ENCODE results near the gene HOXA2. TPM values are rescaled to one million over a fixed set of nuclear protein-coding genes. Genes with fewer than 3 reads are reported as not detected.

The HOXA2 gene
- total RNA-seq, 2 experiments from 2014 or later, result not detected

GRCh38 chr7:27123007-27123476 lies 20.6 kb upstream of the HOXA2 start:
- Mint-ChIP-seq H3K27ac (no peak overlapping the region), H3K4me1 (no peaks in the 10 kb centered on the region), H3K36me3 (no peaks in the 10 kb centered on the region), H3K27me3 (peaks cover 16% of the 10 kb centered on the region), H3K9me3 (no peaks in the 10 kb centered on the region), H3K4me3 (no peak overlapping the region)
- no peak for DNase-seq

DNA sequence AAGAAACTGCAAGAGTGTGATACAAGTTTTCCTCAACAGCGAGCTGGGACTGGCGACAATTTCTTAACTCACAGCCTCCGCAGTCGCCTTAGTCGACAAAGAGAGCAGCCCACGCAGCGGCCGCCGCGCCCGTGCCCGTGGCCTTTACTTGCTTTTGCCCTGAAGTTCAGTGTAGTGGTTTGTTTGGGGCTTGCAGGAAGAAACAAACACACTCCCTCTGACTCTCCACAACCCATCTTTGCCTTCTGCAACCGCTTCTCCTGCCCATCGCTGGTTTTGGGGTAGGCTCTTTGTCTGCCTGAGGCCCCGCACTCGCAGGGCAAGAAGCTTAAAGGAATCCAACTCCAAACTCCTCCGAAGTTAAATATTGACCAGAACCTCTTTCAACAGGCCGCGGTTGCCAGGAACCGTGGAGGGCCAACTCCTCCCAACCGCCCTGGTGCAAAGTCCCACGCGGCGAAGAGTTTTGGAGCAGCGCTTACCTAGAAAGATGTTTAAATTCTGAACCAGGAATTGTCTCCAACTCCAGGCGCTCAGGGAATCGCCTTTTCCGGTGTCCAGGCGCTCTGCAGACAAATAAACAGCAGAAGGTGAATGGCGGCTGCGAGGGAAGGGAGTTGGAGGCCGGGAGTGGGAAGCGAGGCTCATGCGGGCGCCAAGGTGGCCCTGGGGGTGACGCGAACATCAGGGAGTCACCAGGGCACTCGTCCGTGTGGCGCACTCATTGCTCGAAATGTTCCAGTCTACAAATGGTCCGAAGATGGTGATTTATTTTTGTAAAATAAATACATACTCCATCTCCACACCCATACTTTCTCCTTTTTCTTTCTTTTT lies 19.8 kb upstream of the HOXA2 start:
- Mint-ChIP-seq H3K4me3 (no peak overlapping the region), H3K27ac (no peak overlapping the region), H3K36me3 (no peaks in the 10 kb centered on the region), H3K27me3 (peaks cover 12% of the 10 kb centered on the region), H3K4me1 (no peaks in the 10 kb centered on the region), H3K9me3 (no peaks in the 10 kb centered on the region)
- DNase-seq, result no peak

GRCh38 chr7:27121684-27122076 lies 19.2 kb upstream of the HOXA2 start:
- no peak overlapping the region for H3K4me3 Mint-ChIP-seq
- H3K27me3 Mint-ChIP-seq, result peaks cover 10% of the 10 kb centered on the region
- no peaks in the 10 kb centered on the region for H3K4me1 Mint-ChIP-seq
- no peak overlapping the region for H3K27ac Mint-ChIP-seq
- H3K9me3 Mint-ChIP-seq, result no peaks in the 10 kb centered on the region
- H3K36me3 Mint-ChIP-seq, result no peaks in the 10 kb centered on the region
- no peak for DNase-seq

DNA sequence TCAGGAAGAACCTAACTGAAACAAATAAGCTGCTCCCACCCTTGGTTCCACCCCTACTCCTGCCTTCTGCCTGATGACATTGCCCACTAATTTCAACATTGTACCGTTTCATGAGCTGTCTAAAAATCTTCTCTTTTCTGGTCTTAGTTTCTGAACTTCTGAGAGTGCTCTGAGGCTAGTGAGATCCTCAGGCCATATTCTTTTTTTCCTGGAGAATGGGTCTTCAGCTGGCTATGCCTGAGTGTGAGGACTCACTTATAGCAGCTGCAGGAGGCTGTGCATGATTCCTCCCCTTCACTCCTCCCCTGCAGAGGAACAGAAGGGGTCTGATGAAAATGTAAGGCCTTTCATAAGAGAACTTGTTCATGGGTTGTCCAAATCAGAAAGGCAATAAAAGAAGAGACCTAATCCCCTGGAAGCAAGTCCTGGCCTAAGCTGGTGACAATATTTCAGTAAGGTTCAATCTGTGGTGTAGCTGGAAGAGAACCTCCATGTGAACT lies 17.0 kb upstream of the HOXA2 start:
- no peak for DNase-seq
- Mint-ChIP-seq H3K4me3 (no peak overlapping the region), H3K36me3 (no peaks in the 10 kb centered on the region), H3K4me1 (no peaks in the 10 kb centered on the region), H3K27me3 (peaks cover 3% of the 10 kb centered on the region), H3K27ac (no peak overlapping the region), H3K9me3 (no peaks in the 10 kb centered on the region)

DNA sequence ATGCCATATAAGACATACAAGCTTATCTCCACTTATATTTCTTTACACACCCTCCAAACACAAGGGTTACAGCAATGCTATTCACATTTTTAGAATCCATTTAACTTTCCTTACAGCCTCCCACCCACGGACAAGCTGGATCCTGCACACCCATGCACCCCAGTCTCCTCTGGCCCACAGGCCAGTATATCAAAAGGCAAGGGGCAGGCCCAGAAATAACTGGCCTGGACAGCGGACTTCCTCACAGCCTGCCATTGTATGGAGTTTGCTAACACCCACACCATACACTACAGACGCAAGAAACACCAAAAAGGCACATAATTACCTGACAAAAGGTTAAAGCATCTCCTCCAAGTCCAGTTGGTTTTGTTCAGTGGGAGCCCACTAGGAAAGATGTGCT lies 16.1 kb upstream of the HOXA2 start:
- Mint-ChIP-seq H3K9me3 (no peaks in the 10 kb centered on the region), H3K36me3 (no peaks in the 10 kb centered on the region), H3K4me3 (no peak overlapping the region), H3K27ac (no peak overlapping the region), H3K4me1 (no peaks in the 10 kb centered on the region), H3K27me3 (peaks cover 3% of the 10 kb centered on the region)
- no peak for DNase-seq

GRCh38 chr7:27117887-27118491 lies 15.5 kb upstream of the HOXA2 start:
- DNase-seq, result no peak
- Mint-ChIP-seq H3K9me3 (no peaks in the 10 kb centered on the region), H3K27ac (no peak overlapping the region)

GRCh38 chr7:27116962-27117886 lies 14.7 kb upstream of the HOXA2 start:
- Mint-ChIP-seq H3K4me1 (no peaks in the 10 kb centered on the region), H3K27me3 (peaks cover 3% of the 10 kb centered on the region), H3K36me3 (no peaks in the 10 kb centered on the region), H3K27ac (no peak overlapping the region), H3K4me3 (no peak overlapping the region), H3K9me3 (no peaks in the 10 kb centered on the region)
- DNase-seq, result no peak

More at GRCh38 chr7:27117887-27118491, 15.5 kb upstream of the HOXA2 start:
- H3K4me1 Mint-ChIP-seq, result no peaks in the 10 kb centered on the region
- H3K36me3 Mint-ChIP-seq, result no peaks in the 10 kb centered on the region
- no peak overlapping the region for H3K4me3 Mint-ChIP-seq
- H3K27me3 Mint-ChIP-seq, result peaks cover 3% of the 10 kb centered on the region

DNA sequence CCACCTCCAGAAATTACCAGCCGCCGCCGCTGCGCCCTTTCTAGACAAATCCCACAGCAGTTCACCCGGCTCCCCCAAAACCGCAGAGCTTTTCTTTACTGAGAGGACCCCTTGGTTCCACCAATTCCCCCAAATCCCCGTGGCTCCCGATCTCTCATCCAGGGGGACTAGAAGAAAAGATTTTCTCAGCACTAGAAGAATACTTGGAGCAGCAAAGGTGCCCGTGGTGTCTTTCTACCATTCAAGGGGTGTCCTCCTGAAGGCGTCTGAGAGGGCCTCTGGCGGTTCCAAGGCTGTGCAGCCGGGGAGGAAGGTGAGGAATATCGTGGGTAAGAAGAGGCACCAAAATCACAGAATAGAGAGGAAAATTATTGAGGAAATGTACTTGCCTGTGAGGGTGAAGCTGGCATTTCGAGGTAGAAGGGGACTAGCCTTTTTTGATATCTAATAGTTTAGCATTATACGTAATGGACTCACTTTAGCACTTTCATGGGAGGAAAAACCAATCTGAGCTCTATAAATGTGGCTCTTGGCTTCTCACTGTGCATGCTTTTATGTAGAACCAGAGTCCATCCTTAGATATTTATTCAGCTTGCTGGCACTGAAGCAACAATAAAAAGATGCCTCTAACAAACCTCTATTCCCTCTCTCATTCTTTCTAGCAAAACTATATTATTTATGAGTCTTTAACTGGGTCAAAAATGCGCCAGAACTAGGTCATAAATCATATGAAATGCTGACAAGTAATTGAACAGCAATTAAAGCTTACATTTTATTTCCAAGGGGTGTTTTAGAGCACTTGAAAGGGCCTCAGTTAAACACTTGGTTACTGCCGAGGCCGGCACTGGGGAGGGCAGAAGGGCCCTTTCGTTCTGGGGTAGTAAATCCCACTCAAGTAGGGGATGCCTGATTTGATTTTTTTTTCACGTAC lies 13.8 kb upstream of the HOXA2 start:
- Mint-ChIP-seq H3K36me3 (no peaks in the 10 kb centered on the region), H3K4me3 (no peak overlapping the region), H3K9me3 (no peaks in the 10 kb centered on the region), H3K4me1 (no peaks in the 10 kb centered on the region), H3K27me3 (peaks cover 6% of the 10 kb centered on the region), H3K27ac (no peak overlapping the region)
- no peak for DNase-seq

GRCh38 chr7:27115221-27116026 lies 12.9 kb upstream of the HOXA2 start:
- Mint-ChIP-seq H3K9me3 (no peaks in the 10 kb centered on the region), H3K27ac (no peak overlapping the region), H3K36me3 (no peaks in the 10 kb centered on the region), H3K4me1 (no peaks in the 10 kb centered on the region), H3K4me3 (no peak overlapping the region), H3K27me3 (peaks cover 6% of the 10 kb centered on the region)
- no peak for DNase-seq

GRCh38 chr7:27114881-27115220 lies 12.4 kb upstream of the HOXA2 start:
- H3K4me3 Mint-ChIP-seq, result no peak overlapping the region
- H3K9me3 Mint-ChIP-seq, result no peaks in the 10 kb centered on the region
- peaks cover 6% of the 10 kb centered on the region for H3K27me3 Mint-ChIP-seq
- no peak for DNase-seq
- no peak overlapping the region for H3K27ac Mint-ChIP-seq
- no peaks in the 10 kb centered on the region for H3K4me1 Mint-ChIP-seq
- H3K36me3 Mint-ChIP-seq, result no peaks in the 10 kb centered on the region

GRCh38 chr7:27113991-27114769 lies 11.7 kb upstream of the HOXA2 start:
- DNase-seq, result no peak
- no peaks in the 10 kb centered on the region for H3K9me3 Mint-ChIP-seq
- no peaks in the 10 kb centered on the region for H3K36me3 Mint-ChIP-seq
- H3K4me1 Mint-ChIP-seq, result no peaks in the 10 kb centered on the region
- no peak overlapping the region for H3K27ac Mint-ChIP-seq
- no peak overlapping the region for H3K4me3 Mint-ChIP-seq
- H3K27me3 Mint-ChIP-seq, result peaks cover 6% of the 10 kb centered on the region

DNA sequence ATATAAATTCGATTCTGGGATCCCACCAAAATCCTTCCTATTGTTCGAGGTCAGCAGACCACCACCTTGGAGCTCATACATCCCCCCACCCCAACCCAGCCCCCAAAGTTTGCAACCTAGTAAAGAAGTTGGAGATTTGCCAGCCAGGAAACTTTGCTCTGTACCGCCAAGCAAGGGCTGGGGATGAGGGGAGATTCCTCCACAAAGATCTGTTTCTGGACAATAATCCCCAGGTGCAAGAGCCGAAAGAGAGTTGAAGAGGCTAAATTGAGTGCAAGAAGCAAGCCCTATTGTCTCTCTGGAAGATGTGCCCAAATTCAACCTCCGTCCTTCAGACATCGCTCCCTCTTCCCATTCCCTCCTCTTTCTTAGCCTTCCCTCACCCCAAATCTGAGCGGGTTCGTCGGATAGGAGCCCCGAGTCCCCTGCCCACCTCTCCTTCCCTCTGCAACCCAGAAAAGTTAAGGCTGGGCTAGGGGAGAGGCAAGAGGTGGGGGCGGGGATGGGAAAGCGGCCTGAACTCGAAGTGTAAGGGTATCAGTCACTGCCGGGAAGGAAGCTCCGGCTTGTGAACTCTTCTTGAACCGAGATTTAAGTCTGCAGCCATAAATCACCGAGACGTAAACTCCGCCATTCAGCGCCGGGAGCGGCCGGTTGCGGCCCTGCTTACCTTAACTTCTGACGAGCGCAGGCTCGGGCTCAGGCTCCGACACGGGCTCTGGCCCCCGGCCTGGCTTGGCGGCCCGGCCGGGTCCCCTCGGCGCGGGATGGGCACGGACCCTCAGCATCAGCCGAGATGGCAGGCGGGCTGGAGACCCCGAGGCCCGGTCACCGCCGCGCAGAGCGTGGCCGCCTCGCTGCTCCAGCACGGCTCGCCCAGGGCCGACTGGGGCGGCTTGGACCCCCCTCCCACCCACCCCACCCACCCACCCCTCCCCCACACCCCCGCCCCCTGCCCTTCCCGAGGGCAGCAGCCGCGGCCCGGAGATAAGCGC lies 10.8 kb upstream of the HOXA2 start:
- Mint-ChIP-seq H3K4me3 (no peak overlapping the region), H3K4me1 (no peaks in the 10 kb centered on the region), H3K9me3 (no peaks in the 10 kb centered on the region), H3K36me3 (no peaks in the 10 kb centered on the region), H3K27ac (no peak overlapping the region), H3K27me3 (peaks cover 6% of the 10 kb centered on the region)
- DNase-seq, result no peak

Data from activated naive CD8-positive, alpha-beta T cell treated with anti-CD3 and anti-CD28 coated beads for 36 hours (primary cell).